Middle frontal gyrus (tissue), 1 donor: ENCODE results near the gene RSL24D1.
A peak's percentile ranks its signal among the peaks of the same experiment; 100 is the strongest.
"Not testable (repeated sequence)": the region's sequence is repeated elsewhere in the genome, so short reads cannot be mapped to it uniquely, and the experiment has no call there.

Experiments used
- DNase-seq: peaks from one replicate; pipeline ENCODE4 v3.0.0-alpha.2; 2015; ENCODE audit warnings: low spot score; ENCODE audit errors: extremely low spot score

The RSL24D1 gene

DNA sequence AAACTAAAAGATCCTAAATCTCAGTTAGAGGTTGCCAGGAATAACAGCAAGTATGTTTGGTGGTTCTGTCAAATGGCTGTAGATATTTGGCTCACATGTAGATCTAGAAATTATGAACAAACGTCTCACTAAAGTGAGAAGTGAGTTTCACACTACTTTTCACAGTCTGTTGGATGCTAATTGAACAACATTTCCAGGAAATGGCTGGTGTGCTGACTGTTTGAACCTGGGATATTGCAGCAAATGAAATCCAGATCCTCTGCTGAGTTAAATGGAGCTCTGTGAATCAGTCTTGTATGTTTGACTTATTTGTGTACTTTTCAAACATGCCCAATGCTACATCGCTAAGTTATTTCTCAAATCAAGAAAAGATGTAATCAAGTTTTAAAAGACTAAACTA is 21.3 kb upstream of the RSL24D1 start:
- DNase-seq, result no peak

DNA sequence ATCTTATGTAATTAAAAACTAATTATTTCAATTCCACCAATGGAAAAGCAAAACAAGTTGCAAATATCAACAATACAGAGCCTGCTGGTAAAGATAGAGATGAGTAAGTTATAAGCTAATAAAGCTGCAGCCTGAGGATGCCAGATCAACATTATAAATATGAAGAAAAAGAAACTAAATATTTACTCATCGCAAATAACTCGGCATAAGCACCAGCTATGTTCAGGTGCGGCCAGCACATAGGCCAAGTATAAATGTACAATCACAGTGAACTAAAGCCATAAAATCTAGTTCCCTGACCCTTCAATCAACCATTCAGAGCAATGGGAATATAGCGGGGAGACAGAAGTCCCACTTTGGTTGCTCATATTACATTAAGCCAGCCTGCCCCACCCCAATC is 7.7 kb upstream of the RSL24D1 start:
- no peak for DNase-seq

DNA sequence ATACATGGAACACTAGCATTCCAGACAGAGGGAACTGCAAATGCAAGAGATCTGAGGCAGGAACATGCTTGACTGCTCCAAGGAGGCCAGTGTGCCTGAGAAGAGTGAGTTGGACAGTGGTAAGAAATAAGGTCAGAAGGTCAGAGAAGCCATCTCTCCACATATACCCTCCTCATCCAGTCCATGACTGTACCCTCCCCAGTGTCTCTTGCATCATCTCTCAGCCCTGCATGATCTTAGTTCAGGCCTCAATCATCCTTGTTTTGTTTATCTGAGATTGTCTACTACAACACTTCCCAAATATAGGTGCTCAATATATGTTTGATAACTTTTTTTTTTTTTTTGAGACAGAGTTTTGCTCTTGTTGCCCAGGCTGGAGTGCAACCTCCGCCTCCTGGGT is 5.5 kb upstream of the RSL24D1 start:
- DNase-seq, result no peak

DNA sequence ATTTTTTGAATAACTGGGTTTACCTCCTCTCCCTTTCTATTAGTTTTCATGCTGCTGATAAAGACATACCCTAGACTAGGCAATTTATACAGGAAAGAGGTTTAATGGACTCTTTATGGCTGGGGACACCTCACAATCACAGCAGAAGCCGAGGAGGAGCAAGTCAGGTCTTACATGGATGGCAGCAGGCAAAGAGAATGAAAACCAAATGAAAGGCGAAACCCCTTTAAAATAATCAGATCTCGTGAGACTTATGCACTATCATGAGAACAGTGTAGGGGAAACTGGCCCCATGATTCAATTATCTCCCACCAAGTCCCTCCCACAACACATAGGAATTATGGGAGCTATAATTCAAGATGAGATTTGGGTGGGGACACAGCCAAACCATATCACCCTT is 2.0 kb upstream of the RSL24D1 start:
- DNase-seq, result no peak

DNA sequence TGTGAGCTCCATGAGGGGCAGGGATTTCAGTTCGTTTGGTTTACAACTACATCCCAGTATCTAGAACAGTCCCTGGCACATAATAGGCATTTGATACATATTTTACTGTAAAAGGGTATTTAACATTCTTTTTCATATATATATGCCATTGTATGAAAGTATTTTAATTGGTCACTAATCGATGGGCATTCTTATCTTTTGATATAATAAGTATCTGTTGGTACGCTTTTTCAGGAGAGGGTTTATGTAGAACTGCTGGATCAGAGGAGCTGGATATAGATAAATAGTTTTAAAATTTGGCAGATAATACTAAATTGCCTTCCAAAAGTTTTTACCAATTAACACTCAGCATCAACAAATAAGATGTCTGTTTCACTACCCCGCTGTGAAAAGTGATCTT is 978 bp upstream of the RSL24D1 start:
- no peak for DNase-seq

DNA sequence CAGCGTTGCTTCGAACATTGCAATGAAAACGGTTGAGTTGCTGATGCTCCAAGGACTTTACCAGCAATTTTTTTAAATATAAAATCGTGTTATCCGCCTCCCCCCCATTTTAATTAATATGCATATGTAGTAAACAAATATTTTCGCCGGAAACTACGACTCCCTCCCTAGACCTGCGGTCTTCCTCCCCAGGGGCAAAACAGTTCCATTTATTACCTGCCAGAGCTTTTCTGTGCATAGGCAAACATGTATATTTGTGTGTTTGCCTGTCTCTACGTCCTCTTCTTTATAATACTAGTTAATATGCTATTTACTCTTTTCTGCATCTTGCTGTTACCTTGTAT is 593 bp upstream of the RSL24D1 start:
- DNase-seq, result no peak

DNA sequence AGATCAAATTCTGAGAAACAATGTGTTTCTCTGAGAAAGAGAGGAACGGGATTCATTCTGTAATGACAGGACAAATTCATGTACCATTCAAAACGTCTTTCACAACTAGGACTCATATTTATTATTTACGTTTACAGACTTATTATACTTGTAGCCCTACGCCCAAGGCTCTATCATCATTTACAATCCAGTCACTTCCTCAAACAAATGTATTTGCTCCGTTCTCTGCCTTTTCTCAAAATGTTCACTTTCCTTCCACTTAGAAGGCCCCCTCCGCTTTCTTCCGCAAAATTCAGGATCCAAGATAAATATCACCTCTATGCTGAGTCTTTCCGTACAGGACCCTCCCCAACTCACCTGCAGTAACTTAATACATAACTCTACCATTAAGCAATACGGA is 745 bp downstream of the RSL24D1 start:
- no peak for DNase-seq

DNA sequence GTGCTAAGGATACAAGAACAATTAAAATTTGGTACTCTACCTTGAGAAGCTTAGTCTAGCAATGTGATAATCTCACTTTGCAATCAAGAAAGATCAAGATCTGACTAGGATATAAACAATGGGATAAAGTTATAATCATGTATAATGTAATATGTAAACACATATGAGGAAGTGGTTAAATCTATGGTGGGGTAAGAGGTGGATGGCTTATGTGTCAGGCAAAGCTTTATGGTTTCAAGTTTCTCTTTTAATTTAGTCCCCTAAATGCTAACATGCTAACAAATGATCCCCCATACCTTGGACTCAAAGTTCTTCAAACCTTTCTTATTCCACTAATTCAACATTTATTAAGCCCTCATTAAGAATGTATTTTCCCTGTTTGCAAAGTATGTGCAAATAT is 2.5 kb downstream of the RSL24D1 start:
- DNase-seq, result no peak

DNA sequence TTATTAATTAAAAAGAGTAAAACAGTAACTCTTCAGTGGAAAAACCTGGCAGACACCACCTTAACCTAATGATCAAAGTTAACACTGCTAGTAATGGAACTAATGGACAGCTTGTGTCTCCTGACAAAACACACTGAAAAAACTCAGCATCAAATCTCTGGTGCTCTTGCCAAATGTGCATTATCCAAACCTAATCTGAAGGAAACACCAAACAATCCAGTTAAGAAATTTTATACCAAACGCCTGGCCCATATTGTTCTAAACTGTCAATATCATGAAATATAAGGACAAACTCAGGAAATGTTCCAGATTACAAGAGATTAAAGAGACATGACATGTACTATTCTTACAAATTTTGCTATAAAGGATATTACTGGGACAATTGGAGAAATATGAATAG is 10.4 kb downstream of the RSL24D1 start:
- DNase-seq, result no peak

DNA sequence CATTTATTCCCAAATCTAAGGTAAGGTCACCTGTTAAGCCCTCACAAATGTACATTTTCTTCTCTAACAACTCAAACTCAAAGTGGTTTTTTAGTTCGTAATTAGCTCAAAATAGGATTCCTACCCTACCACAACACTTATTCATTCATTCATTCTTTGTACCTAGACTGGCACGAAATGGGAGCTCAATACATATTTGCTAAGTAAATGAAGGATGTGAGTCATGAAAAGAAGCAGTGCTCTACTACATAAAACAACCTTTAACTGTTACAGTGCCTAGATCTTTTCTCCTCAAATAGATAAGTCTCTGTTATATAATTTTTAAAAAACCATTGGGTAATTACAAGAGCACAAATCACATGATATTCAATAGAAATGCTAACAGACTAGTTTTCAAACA is 13.1 kb downstream of the RSL24D1 start:
- DNase-seq, result no peak

DNA sequence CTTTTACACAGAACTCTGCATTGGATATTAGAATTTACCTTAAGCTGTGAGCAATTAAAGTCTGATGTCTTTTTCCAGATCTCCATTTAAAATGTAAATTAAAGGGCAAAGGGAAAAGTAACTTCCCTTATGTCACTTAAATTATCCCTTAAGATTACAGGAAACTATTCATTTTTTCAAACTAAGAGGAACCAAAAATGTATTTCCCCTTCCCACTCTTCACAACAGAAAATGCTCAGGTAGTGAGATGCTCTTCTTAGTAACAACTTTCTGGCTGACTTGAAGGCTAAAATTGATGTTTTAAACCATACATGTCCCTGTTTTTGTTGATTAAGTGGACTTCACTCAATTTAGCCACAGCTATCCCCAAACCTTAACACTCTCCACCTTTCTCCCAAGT is 17.6 kb downstream of the RSL24D1 start:
- no peak for DNase-seq

DNA sequence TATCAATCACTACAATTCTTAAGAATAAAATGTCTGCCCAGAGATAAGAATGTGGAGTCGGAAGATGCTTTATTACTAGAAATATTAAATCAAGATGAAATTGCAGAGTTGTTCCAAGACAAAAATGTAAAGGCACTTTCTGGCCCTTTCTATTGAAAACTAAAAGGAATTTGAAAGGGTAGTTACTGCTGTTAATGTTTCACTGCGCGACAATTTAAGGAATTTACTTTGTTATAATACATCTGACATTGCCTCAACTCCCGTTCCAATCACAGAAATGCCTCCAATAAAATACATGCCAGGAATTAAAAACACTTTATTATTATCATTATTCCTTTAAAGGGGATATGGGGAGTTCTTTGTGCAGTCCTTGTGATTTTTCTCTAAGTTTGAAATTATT is 26.4 kb downstream of the RSL24D1 start:
- DNase-seq, result no peak

DNA sequence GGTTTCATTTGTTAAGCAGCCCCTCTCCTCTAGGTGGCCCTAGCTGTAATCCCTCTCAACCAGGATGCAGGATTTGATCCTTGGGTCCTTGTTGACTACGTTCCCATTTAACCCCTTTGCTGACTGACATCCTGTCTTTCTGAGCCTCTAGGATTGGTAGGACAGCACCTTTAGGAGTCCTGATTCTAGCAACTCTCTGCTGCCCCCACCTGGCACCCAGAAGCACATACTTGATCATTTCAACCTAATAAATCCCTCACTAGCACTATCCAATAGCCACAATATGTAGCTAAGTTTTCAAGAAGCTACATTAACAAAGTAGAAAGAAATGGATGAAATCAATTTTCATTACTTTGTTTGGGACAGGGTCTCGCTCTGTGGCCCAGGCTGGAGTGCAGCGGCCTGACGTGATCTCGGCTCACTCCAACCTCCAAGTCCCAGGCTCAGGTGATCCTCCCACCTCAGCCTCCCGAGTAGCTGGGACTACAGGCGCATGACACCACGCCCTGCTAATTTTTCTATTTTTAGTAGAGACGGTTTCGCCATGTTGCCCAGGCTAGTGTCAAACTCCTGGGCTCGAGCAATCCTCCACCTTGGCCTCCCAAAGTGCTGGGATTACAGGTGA is 28.3 kb downstream of the RSL24D1 start:
- peak; percentile 27 for DNase-seq

DNA sequence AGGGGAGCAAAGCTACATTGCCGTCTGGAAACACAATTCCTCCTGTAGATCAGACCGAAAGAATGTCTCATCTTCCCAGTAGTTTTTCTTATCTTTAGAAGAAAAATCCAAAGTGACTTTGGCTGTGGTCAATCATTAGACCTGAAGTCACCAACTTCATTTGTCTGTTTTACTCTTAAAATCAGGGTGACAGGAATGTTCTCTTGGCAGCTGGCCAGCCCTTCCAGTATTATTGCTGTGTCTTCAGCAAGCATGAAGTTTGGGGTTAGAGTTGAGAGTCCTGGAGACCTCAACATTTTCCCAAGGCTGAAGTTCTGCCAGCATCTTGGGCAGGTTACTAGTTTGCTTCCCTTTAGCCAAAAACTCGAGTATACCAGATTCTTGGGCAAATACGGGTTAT is 32.5 kb downstream of the RSL24D1 start:
- DNase-seq, result no peak

DNA sequence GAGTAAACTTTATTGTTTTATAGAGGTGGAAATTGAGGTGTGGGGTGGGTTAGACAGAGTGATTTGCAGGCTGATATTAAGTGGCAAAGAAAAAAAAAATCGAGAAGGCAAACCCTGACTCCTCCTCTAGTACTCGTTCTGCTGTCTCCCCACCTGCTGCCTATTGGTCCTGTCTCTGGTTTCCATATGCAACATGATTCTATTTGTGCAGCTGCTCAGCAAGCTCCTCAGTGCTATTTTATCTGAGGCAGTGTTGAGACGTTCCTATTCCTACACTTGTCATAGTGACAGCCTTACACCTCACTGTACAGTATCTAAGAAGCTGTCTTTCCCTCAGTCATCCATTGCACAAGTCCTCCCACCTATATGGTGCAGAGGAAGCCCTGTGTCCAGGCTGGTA is 45.1 kb downstream of the RSL24D1 start:
- no peak for DNase-seq

DNA sequence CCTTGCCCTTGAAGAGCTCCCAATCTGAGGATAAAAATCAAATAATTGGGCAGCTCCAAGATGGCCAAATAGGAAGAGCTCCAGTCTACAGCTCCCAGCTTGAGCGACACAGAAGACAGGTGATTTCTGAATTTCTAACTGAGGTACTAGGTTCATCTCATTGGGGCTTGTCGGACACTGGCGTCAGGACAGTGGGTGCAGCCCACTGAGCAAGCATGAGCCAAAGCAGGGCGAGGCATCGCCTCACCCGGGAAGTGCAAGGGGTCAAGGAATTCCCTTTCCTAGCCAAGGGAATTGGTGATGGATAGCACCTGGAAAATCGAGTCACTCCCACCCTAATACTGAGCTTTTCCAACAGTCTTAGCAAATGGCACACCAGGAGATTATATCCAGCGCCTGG is 53.6 kb downstream of the RSL24D1 start:
- DNase-seq, result not testable (repeated sequence)

DNA sequence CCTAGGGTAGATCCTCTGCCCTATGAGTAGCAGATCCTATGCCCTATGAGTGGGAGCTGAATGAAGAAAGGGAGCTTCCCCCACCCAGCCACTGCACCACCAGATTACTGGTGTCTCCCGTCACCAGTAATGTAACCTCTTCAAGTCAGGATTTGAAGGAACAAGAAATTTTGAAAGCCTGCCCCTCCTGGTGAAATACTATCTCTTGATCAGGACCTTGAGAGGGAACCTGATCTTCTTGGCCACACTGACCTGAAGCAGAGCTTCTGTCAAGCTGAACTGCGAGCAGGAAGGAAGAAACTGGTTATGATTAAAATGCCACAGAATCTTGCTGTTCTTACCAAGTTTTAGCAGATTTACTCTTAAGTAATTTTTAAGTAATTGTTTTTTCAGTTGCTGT is 62.8 kb downstream of the RSL24D1 start:
- no peak for DNase-seq

DNA sequence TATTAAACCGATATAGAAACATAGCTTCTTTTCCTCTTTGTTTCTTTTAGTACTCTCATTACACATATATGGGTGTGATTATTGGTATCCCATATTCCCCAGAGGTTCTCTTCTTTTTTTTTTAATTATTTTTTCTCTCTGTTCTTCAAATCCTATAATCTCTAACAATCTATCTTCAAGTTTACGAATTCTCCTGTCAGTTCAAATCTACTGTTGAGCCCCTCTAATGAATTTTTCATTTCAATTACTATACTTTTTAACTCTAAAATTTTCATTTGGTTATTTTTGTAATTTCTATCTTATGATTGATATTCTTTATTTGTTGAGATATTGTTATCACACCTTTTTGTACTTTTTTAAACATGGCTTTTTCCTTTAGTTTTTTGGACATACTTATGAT is 64.1 kb downstream of the RSL24D1 start:
- no peak for DNase-seq
